Thymus (tissue), 11 donors: Measurements from ENCODE around the gene VASN. TPM values are rescaled to one million over a fixed set of nuclear protein-coding genes. Genes with fewer than 3 reads are reported as not detected.
"Not testable (repeated sequence)": the region's sequence is repeated elsewhere in the genome, so short reads cannot be mapped to it uniquely, and the experiment has no call there.

ENCODE experiments used
- DNase-seq, 9 donors: peaks; one replicate each; pipeline ENCODE4 v3.0.0-alpha.2; 2013; ENCODE audit warnings: low spot score in 9 of 9, low read depth in 6 of 9, missing footprints in 1 of 9
- H3K27ac ChIP-seq, 2 donors: one replicate each; pipeline ENCODE4 v1.5.1; 2013; ENCODE audit warnings: control low read depth in 1 of 2, low read depth in 1 of 2, low read length in 1 of 2, mild to moderate bottlenecking in 1 of 2, moderate library complexity in 1 of 2
- H3K27me3 ChIP-seq, 2 donors: one replicate each; pipeline ENCODE4 v1.5.1; 2013; ENCODE audit warnings: low read length in 1 of 2; ENCODE audit not compliant: control insufficient read depth in 2 of 2, insufficient read depth in 1 of 2
- H3K36me3 ChIP-seq, 2 donors: one replicate each; pipeline ENCODE4 v1.5.1; 2013; ENCODE audit warnings: low read length in 1 of 2, mild to moderate bottlenecking in 1 of 2, moderate library complexity in 1 of 2; ENCODE audit not compliant: control insufficient read depth in 2 of 2, insufficient read depth in 2 of 2
- H3K4me1 ChIP-seq, 2 donors: one replicate each; pipeline ENCODE4 v1.5.1; 2013; ENCODE audit warnings: low read length in 2 of 2; ENCODE audit not compliant: control insufficient read depth in 2 of 2, insufficient read depth in 2 of 2
- H3K4me3 ChIP-seq, 2 donors: one replicate each; pipeline ENCODE4 v1.5.1; 2013; ENCODE audit warnings: low read length in 2 of 2, control low read depth in 1 of 2, mild to moderate bottlenecking in 1 of 2
- H3K9me3 ChIP-seq, 2 donors: one replicate each; pipeline ENCODE4 v1.5.1; 2013; ENCODE audit warnings: low read length in 1 of 2, mild to moderate bottlenecking in 1 of 2; ENCODE audit not compliant: control insufficient read depth in 2 of 2, insufficient read depth in 1 of 2
- WGBS: extraction: QIAGEN DNeasy Blood & Tissue Kit; methylation state at CpG from one replicate; pipeline ENCODE4 v1.1.7; 2013; 5-methylcytosine and 5-hydroxymethylcytosine counted together
- polyA plus RNA-seq: library from polyadenylated mRNA; stranded (reverse); fragments of 200-250 nt; gene quantifications from one replicate; pipeline ENCODE4 v1.2.3, GENCODE V29; 2013
- total RNA-seq: library from RNA; stranded (reverse); fragments of 120-200 nt; gene quantifications from one replicate; pipeline ENCODE4 v1.2.4, GENCODE V29; 2013
- donor health status: healthy.

VASN gene
- total and polyA plus RNA-seq, 2 donors, result 1.2 to 3.6 TPM

DNA sequence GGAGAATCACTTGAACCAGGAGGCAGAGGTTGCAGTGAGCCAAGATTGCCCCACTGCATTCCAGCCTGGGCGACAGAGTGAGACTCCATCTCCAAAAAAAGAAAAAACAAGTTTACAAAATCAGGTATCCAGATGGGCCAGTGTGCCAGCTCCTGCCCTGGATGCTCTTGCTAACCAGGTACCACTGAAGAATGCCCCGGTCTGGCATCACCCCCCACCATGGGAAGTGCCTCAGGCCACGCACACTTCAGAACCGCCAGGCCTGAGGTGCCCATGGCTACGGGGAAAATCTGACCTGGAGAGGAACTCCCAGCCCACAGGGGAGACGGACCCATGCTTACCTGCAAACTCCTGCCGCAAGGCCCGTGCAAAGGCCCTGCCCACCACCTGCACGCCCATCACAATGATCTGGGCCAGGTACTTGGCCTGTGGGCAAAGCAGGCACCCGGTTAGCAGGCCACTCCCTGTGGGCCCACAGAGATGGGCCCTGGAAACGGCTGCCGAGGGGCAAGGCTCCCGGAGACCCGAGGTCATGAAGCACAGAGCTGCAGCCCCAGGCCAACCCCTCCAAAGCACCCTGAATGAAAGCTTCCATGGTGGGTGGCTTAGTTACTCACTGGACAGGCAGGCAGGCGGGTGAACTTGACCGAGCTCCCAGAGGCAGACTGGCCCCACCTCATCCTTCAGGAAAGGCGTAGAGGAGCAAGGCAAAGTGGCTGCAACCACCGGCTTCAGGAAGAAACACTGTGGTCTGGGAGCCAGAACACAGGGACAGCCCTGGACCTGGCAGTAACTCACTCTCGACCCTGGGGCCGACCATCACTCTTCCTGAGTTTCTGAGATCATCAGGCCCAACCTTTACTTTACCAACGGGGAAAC, 28.5 kb upstream of the VASN start:
- H3K27ac ChIP-seq, result no peak overlapping the region
- no peak for DNase-seq
- H3K9me3 ChIP-seq, result peaks cover 0 to 4% of the 10 kb centered on the region in 2 donors
- H3K4me3 ChIP-seq, result no peak overlapping the region
- 98% methylated on average over 21 of the region's 21 CpGs for WGBS
- peaks cover 23 to 48% of the 10 kb centered on the region in 2 donors for H3K36me3 ChIP-seq
- no peaks in the 10 kb centered on the region for H3K27me3 ChIP-seq
- H3K4me1 ChIP-seq, result no peaks in the 10 kb centered on the region

DNA sequence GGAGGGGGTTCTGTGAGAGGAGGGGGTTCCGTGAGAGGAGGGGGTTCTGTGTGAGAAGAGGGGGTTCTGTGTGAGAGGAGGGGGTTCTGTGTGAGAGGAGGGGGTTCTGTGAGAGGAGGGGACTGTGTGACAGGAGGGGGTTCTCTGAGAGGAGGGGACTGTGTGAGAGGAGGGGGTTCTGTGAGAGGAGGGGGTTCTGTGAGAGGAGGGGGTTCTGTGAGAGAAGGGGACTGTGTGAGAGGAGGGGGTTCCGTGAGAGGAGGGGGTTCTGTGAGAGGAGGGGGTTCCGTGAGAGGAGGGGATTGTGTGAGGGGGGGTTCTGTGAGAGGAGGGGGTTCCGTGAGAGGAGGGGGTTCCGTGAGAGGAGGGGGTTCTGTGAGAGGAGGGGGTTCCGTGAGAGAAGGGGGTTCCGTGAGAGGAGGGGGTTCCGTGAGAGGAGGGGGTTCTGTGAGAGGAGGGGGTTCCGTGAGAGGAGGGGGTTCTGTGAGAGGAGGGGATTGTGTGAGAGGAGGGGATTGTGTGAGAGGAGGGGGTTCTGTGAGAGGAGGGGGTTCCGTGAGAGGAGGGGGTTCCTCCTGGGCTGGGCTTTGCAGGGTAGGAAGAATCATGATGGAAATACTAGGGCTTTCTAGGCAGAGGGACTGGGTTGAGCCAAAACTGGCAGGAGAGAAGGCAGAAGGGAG, 27.2 kb upstream of the VASN start:
- not testable (repeated sequence) for DNase-seq, H3K27me3 ChIP-seq, H3K27ac ChIP-seq, H3K4me1 ChIP-seq, H3K4me3 ChIP-seq, H3K9me3 ChIP-seq
- WGBS, result 57% methylated on average over 10 of the region's 10 CpGs
- peaks cover 16 to 37% of the 10 kb centered on the region in 2 donors for H3K36me3 ChIP-seq

DNA sequence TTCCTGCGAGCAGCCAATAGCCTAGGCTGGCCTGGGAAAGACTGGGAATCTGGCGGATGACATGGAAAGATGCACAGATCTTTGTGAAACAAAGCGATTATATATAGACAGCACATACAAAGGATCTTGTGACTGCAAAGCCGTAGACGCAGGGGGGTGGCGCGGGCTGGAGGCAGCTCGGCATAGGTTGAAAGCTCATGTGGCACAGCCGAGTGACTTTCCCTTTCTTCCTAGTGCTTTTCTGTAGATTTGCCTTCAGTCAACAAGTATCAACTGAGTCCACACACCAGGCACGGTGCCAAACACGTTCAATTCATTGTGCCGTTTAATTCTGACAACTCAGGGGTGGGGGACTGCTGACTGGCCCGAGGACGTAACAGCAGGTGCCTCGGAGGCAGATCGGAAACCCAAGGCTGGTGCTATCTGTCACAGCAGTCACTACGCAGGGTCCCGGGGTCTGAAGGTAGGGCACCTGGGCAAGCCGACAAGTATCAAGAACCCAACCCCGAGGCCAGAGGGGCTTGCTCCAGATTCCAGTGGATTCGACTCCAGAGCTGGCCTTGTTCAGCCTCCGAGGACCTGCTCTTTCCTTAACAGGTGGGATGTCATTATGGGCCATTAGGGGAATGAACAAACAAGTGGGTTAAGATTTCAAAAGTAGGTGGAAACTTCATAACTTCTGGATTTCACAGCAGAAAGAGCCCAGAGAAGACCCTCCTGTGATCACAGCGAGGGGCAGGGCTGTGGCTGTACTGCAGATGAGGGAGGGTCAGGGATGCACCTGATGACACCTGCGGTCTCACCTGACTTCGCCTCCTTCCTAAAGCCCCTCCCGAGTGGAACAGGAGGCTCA, 26.4 kb upstream of the VASN start:
- H3K36me3 ChIP-seq, result peaks cover 17 to 32% of the 10 kb centered on the region in 2 donors
- no peak overlapping the region for H3K4me3 ChIP-seq
- WGBS, result 97% methylated on average over 26 of the region's 26 CpGs
- no peak overlapping the region for H3K27ac ChIP-seq
- peaks cover 0 to 4% of the 10 kb centered on the region in 2 donors for H3K9me3 ChIP-seq
- DNase-seq, result no peak
- no peaks in the 10 kb centered on the region for H3K27me3 ChIP-seq
- H3K4me1 ChIP-seq, result peaks cover 0 to 6% of the 10 kb centered on the region in 2 donors

DNA sequence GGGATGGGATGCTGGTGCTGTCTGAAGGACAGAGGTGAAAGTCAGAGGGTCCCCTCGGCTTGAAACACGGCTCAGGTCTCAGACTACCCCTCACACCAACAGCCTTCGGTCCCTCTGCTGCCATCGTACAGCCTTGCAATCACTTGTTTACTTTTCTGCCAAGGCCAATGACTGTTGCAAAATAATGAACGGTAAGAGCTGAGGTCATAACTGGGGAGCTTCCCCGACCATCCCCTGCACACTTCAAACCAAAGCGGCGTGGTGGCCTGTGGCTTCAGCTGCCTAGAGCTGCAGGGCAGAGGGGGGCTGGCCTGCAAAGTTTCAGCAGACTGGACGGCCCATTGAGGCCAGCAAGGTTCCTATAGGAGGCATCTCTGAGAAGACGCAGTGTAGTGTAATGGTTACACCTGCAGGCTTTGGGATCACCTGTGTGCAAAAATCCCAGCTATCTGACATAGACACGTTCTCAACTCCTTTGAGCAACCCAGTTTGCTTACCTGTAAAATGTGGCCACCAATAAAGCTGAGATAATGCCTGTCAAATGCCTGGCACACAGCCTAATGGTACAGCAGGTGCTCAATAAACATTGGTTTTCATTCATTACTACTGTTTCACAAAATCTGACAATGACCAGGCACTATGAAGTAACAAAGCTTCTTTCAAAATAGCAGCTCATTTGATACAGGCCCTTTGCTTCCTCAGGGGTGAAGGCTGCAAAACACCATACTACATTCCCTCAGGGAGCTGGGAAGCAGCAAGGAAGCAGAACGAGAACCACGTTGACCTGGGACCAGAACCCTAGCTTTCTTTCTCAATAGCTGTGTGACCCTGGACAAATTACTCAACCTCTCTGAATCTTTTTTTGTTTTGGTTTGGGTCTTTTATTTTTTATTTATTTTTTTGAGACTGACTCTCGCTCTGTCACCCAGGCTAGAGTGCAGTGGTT, 25.5 kb upstream of the VASN start:
- WGBS, result 96% methylated on average over 14 of the region's 14 CpGs

GRCh38 chr16:4347010-4347409, 24.6 kb upstream of the VASN start:
- DNase-seq, result no peak
- no peaks in the 10 kb centered on the region for H3K27me3 ChIP-seq
- no peak overlapping the region for H3K4me3 ChIP-seq
- 94% methylated on average over 8 of the region's 8 CpGs for whole genome bisulfite sequencing
- H3K9me3 ChIP-seq, result peaks cover 0 to 4% of the 10 kb centered on the region in 2 donors
- no peak overlapping the region for H3K27ac ChIP-seq
- peaks cover 2 to 18% of the 10 kb centered on the region in 2 donors for H3K36me3 ChIP-seq
- H3K4me1 ChIP-seq, result peaks cover 3 to 16% of the 10 kb centered on the region in 2 donors

More for the DNA sequence above, 25.5 kb upstream of the VASN start:
- DNase-seq, result no peak
- no peaks in the 10 kb centered on the region for H3K27me3 ChIP-seq
- H3K36me3 ChIP-seq, result peaks cover 8 to 23% of the 10 kb centered on the region in 2 donors
- H3K9me3 ChIP-seq, result peaks cover 0 to 4% of the 10 kb centered on the region in 2 donors
- H3K4me3 ChIP-seq, result no peak overlapping the region
- H3K27ac ChIP-seq, result no peak overlapping the region
- peaks cover 0 to 11% of the 10 kb centered on the region in 2 donors for H3K4me1 ChIP-seq

GRCh38 chr16:4347765-4348509, 23.7 kb upstream of the VASN start:
- no peak for DNase-seq
- 96% methylated on average over 17 of the region's 17 CpGs for WGBS
- no peak overlapping the region for H3K27ac ChIP-seq

GRCh38 chr16:4349332-4349731, 22.3 kb upstream of the VASN start:
- Histone ChIP-seq H3K36me3 (peaks cover 4 to 14% of the 10 kb centered on the region in 2 donors), H3K9me3 (peaks cover 0 to 2% of the 10 kb centered on the region in 2 donors), H3K4me1 (peaks cover 3 to 16% of the 10 kb centered on the region in 2 donors), H3K27ac (no peak overlapping the region), H3K4me3 (no peak overlapping the region), H3K27me3 (no peaks in the 10 kb centered on the region)
- DNase-seq, result no peak
- 99% methylated on average over 5 of the region's 5 CpGs for WGBS

More at GRCh38 chr16:4347765-4348509, 23.7 kb upstream of the VASN start:
- H3K27me3 ChIP-seq, result no peaks in the 10 kb centered on the region
- H3K36me3 ChIP-seq, result peaks cover 2 to 17% of the 10 kb centered on the region in 2 donors
- H3K4me1 ChIP-seq, result peaks cover 3 to 16% of the 10 kb centered on the region in 2 donors
- peaks cover 0 to 4% of the 10 kb centered on the region in 2 donors for H3K9me3 ChIP-seq
- no peak overlapping the region for H3K4me3 ChIP-seq
